Cardiac fibroblast (primary cell): Measurements from ENCODE around the gene ABCF2.

ENCODE experiments used
- DNase-seq, 2 donors: peaks; one replicate each; pipeline versions ENCODE4 v3.0.0 to v3.0.0-alpha.2; 2010; ENCODE audit warnings: low read depth in 2 of 2
- H3K4me3 ChIP-seq, 2 donors: replicated peaks in 1 of 2; 1 replicate in 1 of 2; 2 replicates in 1 of 2; pipeline ENCODE4 v1.5.1; 2011; ENCODE audit warnings: low read depth in 2 of 2, low read length in 2 of 2, mild to moderate bottlenecking in 2 of 2, moderate library complexity in 1 of 2
- TF ChIP-seq, protein P1 (sequence below): IDR thresholded peaks from one replicate; pipeline ENCODE4 v1.5.1; 2011; ENCODE audit warnings: low read depth, mild to moderate bottlenecking, low read length, inconsistent platforms

Gene ABCF2

DNA sequence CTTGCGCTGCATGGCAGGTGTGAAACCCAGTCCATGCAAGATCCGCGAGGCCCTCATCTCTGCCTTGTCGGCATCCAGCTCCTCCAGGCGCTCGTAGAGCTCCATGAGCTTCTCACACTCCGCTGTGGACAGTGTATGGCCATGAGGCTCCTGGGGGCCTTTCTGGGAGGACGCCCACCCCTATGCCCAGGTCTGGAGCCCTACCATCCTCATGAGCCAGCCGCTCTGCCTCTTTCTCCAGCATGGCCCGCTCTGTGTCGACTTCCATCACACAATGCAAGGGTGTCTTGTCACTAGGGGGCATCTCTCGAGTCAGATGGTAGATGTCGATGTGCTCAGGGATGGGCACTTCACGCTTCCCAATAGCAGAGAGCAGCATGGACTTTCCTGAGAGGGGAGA lies 3.3 kb downstream of the ABCF2 start:
- no peak for DNase-seq
- TF ChIP-seq, protein P1, sequence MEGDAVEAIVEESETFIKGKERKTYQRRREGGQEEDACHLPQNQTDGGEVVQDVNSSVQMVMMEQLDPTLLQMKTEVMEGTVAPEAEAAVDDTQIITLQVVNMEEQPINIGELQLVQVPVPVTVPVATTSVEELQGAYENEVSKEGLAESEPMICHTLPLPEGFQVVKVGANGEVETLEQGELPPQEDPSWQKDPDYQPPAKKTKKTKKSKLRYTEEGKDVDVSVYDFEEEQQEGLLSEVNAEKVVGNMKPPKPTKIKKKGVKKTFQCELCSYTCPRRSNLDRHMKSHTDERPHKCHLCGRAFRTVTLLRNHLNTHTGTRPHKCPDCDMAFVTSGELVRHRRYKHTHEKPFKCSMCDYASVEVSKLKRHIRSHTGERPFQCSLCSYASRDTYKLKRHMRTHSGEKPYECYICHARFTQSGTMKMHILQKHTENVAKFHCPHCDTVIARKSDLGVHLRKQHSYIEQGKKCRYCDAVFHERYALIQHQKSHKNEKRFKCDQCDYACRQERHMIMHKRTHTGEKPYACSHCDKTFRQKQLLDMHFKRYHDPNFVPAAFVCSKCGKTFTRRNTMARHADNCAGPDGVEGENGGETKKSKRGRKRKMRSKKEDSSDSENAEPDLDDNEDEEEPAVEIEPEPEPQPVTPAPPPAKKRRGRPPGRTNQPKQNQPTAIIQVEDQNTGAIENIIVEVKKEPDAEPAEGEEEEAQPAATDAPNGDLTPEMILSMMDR = no peak
- H3K4me3 ChIP-seq = no peak overlapping the region

- no peak overlapping the region for H3K4me3 ChIP-seq
- TF ChIP-seq, protein P1 = no peak
- no peak for DNase-seq
Measured at GRCh38 chr7:151218170-151218569, 8.8 kb downstream of the ABCF2 start.

DNA sequence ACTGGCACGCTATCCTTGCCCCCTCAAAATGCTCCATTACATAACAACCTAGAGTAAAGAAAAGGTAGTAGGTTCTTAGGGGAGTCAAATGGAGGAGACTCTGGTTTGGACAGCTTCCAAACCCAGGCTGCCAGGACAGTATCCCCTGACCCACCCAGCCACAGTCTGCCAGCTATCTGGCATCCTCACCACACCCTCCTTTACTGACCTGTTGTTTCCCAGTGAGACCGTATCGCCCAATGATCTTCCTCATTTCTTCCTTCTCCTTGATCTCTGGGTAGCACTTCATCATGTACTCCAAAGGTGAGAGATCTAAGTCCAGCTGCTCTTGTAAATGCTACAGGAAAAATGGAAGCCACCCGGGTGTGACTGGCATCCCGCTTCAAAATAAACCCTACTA lies 11.6 kb downstream of the ABCF2 start:
- H3K4me3 ChIP-seq = no peak overlapping the region
- DNase-seq = no peak
- TF ChIP-seq, protein P1 = no peak

DNA sequence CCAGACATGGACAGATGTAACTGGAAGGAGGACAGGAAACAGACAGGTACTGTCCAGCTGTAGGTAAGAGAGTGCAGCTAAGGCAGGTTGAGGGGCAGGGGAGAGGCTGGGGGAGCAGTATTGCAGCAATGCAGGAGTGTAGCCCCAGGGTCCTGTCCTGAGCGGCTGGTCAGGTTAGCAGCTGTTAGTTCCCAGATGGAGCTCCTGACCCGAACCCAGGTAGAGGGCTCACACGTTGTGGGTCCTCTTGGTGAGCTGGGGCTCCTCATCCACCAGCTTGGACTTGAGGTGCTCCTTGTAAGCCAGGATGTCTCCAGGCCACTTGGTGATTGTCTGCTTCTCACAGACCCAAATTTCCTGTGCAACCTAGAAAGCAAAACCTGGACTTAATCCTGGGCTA lies 13.2 kb downstream of the ABCF2 start:
- TF ChIP-seq, protein P1 = no peak

DNA sequence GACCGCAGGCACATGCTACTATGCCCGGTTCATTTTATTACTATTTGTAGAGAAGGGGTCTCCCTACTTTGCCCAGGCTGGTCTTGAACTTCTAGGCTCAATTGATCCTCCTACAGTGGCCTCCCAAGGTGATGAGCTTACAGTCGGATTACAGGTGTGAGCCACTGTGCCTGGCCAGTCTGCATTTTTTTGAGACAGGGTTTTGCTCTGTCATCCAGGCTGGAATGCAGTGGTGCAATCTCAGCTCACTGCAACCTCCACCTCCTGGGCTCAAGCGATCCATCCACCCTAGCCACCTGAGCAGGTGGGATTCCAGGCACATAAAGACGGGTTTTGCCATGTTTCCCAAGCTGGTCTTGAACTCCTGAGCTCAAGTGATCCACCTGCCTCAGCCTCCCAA lies 14.4 kb downstream of the ABCF2 start:
- TF ChIP-seq, protein P1 = no peak
- DNase-seq = no peak
- no peak overlapping the region for H3K4me3 ChIP-seq

More for the DNA sequence above, 13.2 kb downstream of the ABCF2 start:
- no peak for DNase-seq
- H3K4me3 ChIP-seq = no peak overlapping the region

DNA sequence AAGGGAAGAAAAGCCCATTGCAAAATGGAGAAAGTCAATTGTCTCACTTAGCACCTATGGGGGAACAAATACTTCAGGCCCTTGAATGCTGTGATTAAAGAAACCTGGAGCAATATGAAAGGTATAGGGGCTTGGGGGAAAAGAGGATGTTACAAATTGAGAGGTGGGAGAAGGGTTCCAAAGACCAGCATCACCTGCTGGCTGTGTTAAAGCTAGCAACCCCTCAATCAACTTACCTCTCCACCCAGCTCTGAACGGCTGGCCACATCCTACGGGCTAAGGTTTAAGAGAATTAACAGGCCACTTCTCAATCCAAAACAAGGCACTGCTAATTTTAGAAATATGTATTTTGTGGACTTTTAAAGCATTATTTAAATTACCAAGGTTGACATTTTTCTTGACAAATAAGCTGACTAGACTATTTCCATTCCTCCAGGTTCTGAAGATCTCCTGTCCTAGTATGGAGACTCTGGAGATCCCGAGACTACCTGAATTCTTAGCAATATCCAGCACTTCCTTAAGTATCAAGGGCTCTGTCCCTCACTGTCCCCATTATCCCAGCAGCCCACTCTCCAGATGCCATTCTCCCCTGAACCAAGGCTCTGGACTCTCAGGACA lies 15.7 kb downstream of the ABCF2 start:
- no peak for DNase-seq
- TF ChIP-seq, protein P1 = no peak
- no peak overlapping the region for H3K4me3 ChIP-seq

- H3K4me3 ChIP-seq = no peak within 1 kb of the TSS
- TF ChIP-seq, protein P1 = no peak
- DNase-seq = no peak
Measured at GRCh38 chr7:151210087-151210854, 16.7 kb downstream of the ABCF2 start, which contains the start of gene H2BK1. TSS of gene H2BK1 (minus strand) at chr7:151210488. CDS start at chr7:151210318, 170 bp downstream.
